Ovary (tissue), 3 donors: ENCODE data around the gene ILDR2.

Source experiments
- CTCF ChIP-seq, 3 donors: fragments of 450-650 bp in 2 of 3; fragments of 200-600 bp in 1 of 3; IDR thresholded peaks; one replicate each; pipeline versions ENCODE4 v1.5.1 to v1.8.0; 2016 to 2022; ENCODE audit warnings: antibody characterized with exemption in 3 of 3, mild to moderate bottlenecking in 1 of 3
- POLR2A ChIP-seq: fragments of 450-650 bp; IDR thresholded peaks from one replicate; pipeline ENCODE4 v1.6.1; 2017; ENCODE audit warnings: antibody characterized with exemption, mild to moderate bottlenecking, moderate library complexity
- donor health status: DM: no; HTN: no; CAD: no.

GRCh38 chr1:166956057-166956850 lies 19.1 kb downstream of the ILDR2 start:
- no peak for TF ChIP-seq CTCF (IDR thresholded peaks at IDR 0.05)
- no peak for TF ChIP-seq POLR2A
